Skin of body (tissue), 2 donors: ENCODE results near the gene EXOC2. TPM values are rescaled to one million over a fixed set of nuclear protein-coding genes. Genes with fewer than 3 reads are reported as not detected.
"Not testable (repeated sequence)": the region's sequence is repeated elsewhere in the genome, so short reads cannot be mapped to it uniquely, and the experiment has no call there.

Experiments used
- DNase-seq: peaks from one replicate; lab custom pipeline; 2025; lab: John Stamatoyannopoulos, UW
- total RNA-seq: library from RNA; depleted of rRNA; stranded (reverse); fragments of >200 nt; gene quantifications from one replicate; pipeline ENCODE4 v1.2.3, GENCODE V29; 2014

Gene EXOC2
- total RNA-seq, 1 donor from 2014 or later, result 21.3 TPM

- no peak for DNase-seq
Observed at GRCh38 chr6:709471-710056, 16.6 kb upstream of the EXOC2 start.

- no peak for DNase-seq
Observed at GRCh38 chr6:708237-708598, 15.3 kb upstream of the EXOC2 start.

- DNase-seq, result no peak
Observed at GRCh38 chr6:707576-708236, 14.8 kb upstream of the EXOC2 start.

GRCh38 chr6:706819-707381, 14.0 kb upstream of the EXOC2 start:
- no peak for DNase-seq

GRCh38 chr6:706146-706545, 13.2 kb upstream of the EXOC2 start:
- DNase-seq, result no peak

- DNase-seq, result no peak
Observed at GRCh38 chr6:705047-705446, 12.1 kb upstream of the EXOC2 start.

GRCh38 chr6:704046-704445, 11.1 kb upstream of the EXOC2 start:
- DNase-seq, result no peak

- DNase-seq, result no peak
Observed at GRCh38 chr6:703552-703951, 10.6 kb upstream of the EXOC2 start.

- no peak for DNase-seq
Observed at GRCh38 chr6:701700-702479, 9.0 kb upstream of the EXOC2 start.

GRCh38 chr6:701215-701614, 8.3 kb upstream of the EXOC2 start:
- no peak for DNase-seq

- no peak for DNase-seq
Observed at GRCh38 chr6:700490-700889, 7.6 kb upstream of the EXOC2 start.

- no peak for DNase-seq
Observed at GRCh38 chr6:699319-699718, 6.4 kb upstream of the EXOC2 start.

GRCh38 chr6:694431-695126, 1.6 kb upstream of the EXOC2 start:
- DNase-seq, result not testable (repeated sequence)

GRCh38 chr6:693723-694009, 727 bp upstream of the EXOC2 start:
- no peak for DNase-seq

- DNase-seq, result no peak
Observed at GRCh38 chr6:692356-692851, 535 bp downstream of the EXOC2 start.

GRCh38 chr6:689223-689622, 3.7 kb downstream of the EXOC2 start:
- DNase-seq, result no peak

- peak; percentile 23 for DNase-seq
Observed at GRCh38 chr6:686497-686896, 6.4 kb downstream of the EXOC2 start.

GRCh38 chr6:684831-685636, 7.9 kb downstream of the EXOC2 start:
- no peak for DNase-seq

- DNase-seq, result peak; percentile 90
Observed at GRCh38 chr6:683742-684440, 9.0 kb downstream of the EXOC2 start.

GRCh38 chr6:680666-681340, 12.1 kb downstream of the EXOC2 start:
- DNase-seq, result no peak
